ENCODE results near the gene RWDD1. TPM values are rescaled to one million over a fixed set of nuclear protein-coding genes. Genes with fewer than 3 reads are reported as not detected.

Gene RWDD1, protein sequence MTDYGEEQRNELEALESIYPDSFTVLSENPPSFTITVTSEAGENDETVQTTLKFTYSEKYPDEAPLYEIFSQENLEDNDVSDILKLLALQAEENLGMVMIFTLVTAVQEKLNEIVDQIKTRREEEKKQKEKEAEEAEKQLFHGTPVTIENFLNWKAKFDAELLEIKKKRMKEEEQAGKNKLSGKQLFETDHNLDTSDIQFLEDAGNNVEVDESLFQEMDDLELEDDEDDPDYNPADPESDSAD
- polyA plus RNA-seq (2013, experiment 1 of 2; ENCODE audit: insufficient read length): 58.2 TPM
- 75.9 TPM for polyA plus RNA-seq (2013, experiment 2 of 2; ENCODE audit: insufficient read length)

DNA sequence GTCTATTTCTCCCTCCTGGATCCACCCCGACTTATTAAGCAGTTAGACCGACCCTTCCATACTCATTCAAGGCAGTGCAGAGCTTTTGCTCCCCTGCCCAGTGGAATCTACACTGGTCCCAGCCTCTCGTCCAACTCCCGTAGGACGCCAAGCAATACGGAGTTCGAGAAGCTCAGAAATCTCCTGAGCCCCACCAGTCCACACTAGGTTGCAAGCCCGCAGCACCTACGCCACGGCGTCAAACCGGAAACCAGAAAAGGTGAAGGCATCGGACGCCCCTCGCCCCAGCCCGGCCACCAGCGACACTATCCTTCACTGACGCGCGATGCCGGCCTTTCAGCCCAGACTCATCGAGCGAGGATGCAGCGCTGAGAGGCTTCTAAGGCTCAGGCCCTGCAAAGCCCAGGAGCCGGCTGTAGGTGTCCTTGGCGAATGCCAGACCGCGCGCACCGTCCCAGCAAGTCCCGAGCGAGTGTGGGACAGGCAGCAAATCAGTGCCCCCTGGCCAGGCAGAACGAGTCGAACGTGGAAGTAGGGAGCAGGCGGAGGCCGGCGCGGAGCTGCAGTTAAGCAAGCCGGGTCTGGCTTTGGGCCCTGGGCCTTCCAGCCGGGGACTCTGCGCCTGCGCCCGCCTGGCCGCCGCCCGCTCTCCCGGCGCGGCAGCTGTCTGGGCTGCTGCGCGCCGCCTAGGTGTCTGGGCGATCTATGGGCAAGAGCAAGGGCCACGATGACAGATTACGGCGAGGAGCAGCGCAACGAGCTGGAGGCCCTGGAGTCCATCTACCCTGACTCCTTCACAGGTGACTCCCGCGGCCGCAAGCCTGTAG lies at the start of gene RWDD1:
TSS of gene RWDD1 (plus strand) at position 649 of the 827 bp plus-strand sequence. CDS start at position 728, 79 bp downstream.
- peak; percentile 100 for DNase-seq

DNA sequence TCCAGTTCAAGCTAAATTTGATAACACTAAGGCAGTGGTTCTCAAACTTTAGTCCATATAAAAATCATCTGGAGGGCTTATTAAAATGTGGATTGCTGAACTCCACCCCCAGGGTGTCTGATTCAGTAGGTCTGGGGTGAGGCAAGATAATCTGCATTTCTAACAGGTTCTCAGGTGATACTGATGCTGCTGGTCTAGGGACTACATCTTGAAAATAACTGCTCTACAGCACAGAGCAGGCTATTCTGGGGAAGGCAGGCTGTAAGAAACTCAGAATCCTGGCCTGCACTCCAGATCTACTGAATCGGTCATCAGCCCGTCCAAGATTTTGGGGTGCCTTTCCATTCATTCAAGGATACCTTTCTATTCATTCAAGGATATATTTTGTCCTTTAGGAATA lies 48.4 kb upstream of the RWDD1 start:
- DNase-seq: no peak

DNA sequence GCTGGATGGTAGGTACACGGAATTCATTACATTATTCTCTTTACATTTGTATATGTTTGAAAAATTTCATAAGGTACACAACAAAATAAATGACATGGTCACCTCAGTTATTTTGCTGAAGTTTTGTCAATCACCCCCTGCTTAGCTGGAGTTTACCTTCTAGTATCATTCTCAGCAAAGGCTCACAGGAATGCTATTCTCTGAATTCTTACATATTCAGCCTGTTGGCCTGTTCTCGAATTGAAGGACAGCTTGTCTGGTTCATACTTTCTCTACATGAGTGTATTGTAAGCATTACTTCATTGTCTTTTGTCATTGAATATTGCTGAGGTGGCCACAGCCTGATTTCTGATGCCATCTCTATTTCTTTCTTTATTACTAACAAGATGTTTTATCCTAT lies 47.1 kb upstream of the RWDD1 start:
- DNase-seq: no peak

DNA sequence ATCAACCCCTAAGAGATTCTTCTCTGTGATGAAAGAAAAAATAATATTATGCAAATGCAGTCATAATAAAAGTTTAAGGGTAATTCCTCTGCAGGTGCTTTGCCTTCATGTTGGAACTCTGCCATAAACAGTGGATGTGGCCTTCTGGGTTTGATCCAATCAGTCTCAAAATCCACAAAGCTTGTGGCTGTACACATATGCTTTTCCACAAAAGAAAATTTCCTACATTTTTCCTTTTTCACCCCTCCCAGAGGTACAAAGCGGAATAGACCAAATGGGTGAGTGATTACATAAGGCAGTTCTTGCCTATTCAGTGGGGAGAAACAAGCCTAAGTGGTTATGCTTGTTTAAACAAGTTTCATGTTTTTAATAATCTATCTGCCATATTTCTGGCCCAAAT lies 43.2 kb upstream of the RWDD1 start:
- DNase-seq: no peak

DNA sequence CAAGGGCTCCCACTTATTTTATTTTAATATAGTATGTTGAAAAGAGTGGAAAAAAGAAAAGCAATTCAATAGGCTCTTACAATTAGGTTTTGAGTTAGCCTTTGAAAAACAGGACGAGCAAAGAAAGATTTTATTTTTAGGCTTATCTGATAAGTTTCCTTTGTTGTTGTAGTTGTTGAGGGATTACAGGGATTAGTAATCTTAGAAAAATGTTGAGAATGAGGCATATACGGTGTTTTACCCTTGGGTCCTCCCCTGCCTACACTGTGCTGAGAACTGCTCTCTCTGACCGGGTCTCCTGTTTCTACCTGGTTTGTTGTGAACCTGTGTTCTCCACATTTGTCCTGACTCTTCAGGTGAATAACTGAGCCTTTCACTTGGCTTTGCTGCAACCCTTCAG lies 42.5 kb upstream of the RWDD1 start:
- DNase-seq: no peak

DNA sequence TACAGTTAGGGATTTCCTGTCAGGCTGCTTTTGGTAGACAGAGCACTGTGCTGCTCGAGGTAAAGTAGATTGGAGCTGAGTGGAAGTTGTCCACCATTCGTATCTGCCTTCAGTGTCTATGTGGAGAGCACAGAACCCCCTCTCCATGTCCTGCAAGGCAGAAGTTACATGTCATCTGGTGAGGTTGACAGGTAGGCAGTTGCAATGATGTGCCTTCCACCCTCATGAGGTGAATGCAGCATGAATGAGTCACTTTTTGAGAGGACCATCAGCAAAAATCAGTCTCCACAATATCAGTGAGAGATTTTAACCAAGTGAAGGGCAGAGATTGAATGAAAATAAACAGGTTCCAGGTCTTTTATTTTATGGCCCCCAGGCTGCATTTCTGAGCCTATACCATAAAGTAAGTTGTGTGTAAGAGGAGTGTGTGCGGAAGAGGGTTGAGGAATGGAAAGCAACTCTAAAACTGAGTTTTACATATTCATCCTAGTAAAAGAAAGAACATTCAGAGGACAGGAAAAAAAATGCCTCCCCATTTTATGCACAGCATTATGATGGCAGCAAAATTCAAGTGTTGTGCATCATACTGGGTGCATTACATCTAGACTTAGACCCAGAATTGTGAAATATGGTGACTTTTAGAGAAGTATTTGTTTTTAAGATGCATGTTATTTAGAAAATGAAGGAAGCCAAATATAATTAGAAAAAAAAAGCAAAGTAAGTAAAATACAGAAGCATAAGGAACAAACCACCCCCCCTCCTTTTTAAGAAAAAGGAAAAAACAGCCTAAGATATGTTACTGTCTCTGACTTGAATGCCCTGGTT lies 41.6 kb upstream of the RWDD1 start:
- DNase-seq: no peak

DNA sequence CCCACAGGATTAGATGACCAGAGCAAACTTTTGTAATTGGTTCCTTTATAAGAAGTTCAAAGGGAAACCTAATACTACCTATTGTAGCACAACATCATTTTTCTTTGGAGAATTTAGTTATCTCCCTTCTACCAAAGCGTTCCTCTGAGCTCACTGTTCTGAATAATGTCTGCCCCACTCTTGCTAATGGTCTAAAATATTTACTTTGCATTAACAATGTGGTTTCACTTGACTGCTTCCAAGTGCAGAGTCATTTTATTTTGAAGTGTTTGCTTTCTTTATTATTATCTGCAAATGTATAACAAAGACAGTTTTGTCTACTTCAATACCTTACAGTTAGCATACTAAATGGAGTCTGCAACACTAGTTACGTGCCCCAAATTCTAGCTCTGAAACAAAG lies 40.9 kb upstream of the RWDD1 start:
- DNase-seq: no peak

DNA sequence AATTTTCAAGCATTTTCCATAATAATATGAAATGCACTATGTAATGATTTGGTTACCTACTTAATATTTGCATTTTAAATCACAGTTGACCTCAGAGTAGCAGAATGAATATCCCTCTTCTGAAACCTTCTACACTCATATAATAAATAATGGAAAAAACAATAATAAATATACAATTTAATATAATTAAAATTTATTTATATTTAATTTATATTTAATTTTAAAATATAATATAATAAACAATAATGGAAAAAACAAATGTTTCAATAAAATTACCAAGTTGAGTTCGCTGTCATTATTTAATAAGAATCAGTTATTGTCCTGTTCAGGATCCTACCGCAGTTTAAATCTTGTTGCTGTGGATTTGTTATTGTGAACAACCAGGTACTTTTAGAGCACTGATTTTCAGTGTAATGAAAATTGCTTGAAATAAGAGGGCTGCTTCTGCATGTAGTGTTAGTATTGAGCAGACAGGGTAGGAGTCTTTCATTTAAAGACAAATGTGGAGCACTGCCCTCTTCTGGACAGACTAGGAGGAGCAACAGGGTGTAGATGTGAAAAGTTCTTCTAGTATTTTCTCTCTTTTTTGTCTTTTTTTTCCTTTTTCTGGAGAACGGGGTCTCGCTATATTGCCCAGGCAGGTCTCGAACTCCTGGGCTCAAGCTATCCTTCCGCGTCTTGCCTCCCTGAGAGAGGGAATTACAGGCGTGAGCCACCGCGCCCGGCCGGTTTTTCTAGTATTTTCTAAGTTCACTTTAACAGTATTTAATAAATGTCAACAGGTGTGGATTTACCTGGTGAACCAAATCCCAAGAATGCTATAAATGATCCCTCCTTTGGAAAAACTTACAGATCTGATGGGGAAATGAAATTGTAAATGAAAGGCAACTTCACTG lies 39.4 kb upstream of the RWDD1 start:
- DNase-seq: peak; percentile 69

DNA sequence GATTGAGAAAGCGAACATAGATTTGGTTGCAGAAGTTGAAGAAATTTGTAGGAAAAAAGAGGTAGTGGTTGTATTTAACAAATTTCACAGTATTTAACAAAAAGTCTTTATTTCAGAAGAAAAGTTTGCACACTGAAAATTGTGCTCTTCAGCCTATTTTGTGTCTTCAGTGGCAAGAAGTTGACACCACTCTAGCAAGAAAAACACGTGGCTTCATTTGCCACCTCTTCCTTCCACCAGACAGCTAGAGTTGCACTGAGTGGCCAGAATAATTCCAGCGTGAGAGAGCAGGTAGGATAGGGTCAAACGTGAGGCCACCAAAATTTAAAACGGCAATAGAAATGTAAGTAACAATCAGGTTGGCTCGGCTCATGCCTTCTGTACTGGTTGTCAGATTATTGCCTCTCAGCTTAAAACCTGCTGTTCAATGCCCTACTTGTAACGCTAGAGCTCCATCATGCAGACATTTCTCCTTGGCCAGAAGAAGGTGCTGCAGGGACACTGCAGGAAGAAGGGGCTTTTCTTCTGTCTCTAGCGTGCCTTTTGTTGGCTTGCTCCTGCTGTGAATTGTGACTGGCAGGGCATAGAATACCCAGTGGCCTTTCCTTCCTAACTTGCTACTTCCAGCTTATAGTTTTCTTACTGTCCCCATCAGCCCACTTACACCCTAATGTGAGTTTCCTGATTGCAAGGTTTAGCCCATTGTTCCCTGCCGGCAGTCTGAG lies 37.9 kb upstream of the RWDD1 start:
- no peak for DNase-seq

DNA sequence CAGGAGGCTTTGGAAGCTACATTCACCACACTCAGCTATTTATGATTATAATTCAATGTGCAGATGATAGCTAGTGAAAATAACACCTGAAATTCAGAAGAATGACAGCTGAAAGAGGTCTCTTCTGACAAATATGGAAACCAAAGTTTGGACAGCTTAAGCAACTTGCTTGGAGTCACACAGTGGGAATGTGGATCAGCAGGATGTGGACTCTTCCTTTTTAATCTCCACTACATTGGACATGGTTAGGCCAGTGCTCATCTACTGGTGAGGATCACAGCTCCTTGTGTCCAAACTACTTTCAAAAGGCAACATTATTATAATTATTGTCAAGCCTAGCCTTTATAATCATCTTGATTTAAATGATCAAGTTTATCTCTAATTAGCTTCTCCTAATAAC lies 36.2 kb upstream of the RWDD1 start:
- no peak for DNase-seq

DNA sequence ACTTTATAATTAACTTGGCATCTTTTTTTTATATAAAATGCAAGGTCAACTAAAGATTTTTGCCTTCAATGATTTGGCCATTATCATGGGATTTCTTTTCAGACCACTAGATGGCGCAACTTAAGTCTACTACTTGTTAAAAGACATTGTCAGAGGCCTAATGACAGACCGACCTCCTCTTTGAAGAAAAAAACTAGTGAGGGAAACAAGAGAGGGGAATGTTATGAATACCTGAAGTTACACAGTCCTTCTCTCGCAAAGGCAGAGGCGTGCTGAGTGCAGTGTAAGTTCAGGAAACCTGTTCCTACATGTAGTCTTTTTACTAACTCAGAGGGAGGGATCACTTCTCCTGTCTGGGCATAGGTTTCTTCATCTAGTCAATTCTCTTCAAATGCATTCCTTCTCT lies 35.1 kb upstream of the RWDD1 start:
- peak; percentile 71 for DNase-seq

DNA sequence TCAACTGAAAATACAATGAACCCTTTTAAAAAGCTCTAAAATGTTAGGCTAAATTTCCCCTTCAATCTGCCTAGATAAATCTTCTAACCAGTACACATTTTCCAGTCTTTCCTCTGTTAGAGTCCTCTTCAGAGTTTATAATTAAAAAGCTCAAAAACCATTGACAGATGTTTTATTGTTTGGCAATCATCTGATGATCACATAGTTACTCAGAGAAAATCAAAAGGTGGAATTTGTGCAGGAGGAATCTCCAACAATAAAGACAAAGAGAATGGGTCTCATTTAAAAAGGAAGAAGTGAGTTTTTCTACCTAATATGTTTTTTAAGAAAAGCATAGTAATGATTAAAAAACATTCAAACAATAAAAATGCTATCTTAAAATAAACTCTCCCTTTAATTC lies 28.9 kb upstream of the RWDD1 start:
- DNase-seq: no peak

DNA sequence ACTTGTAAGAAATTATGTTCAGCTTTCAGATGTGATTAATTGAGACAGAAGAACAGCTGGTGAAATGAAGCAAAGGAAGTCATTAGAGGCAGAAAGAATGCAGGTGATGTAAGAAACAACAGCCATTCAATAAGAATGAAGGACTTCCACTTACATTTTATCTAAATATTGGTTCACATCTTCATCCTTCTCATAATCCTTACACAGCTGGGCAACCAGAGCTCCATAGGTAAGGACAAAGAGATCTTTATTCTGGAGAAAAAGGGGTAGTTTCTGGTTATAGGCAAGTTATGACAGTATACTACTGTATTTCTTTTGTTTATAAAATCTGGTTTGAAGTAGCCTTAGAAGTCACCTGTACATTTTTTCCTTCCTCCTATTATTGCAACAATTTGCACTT lies 28.2 kb upstream of the RWDD1 start:
- no peak for DNase-seq

DNA sequence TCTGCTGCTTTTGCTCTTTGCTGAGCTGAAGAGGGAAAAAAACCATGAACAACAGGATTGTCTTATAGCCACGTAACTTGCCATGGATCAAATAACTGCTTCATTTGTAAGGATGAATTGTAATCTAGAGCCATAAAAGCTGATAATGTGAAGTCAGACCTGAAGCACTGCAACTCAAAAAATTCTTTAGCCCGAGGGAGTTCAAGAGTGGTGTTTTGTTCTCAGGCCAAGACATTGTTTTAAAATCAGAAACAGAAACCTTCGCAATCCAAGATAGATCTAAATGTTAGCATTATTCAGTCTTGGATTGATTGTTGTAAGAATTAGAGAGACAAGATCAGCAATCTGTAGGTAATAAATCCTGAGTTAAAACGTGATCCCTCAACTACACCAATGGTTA lies 25.7 kb upstream of the RWDD1 start, which contains the start of gene TRAPPC3L:
TSS of gene TRAPPC3L (minus strand) at position 34 of the 400 bp plus-strand sequence. CDS start 170 bp downstream, outside the sequence.
- no peak for DNase-seq

DNA sequence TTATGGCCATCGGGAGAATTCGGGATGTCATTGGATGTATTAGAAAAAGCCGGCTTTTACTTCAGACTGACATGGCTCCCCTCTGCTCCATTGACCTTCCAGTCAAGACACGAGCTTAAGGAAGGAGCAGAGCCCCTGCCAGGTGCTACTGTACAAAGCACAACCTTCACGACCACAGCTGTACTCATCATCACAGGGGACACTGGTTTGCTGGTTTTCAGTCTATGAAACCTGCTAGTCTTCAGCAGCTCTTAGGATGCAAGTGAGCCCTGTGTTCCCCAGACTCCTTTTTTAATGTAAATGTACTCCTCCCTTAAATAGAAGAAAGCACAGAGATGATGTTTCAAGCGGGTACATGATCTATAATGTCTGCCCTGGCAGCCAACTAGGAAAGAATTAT lies 23.9 kb upstream of the RWDD1 start:
- no peak for DNase-seq

DNA sequence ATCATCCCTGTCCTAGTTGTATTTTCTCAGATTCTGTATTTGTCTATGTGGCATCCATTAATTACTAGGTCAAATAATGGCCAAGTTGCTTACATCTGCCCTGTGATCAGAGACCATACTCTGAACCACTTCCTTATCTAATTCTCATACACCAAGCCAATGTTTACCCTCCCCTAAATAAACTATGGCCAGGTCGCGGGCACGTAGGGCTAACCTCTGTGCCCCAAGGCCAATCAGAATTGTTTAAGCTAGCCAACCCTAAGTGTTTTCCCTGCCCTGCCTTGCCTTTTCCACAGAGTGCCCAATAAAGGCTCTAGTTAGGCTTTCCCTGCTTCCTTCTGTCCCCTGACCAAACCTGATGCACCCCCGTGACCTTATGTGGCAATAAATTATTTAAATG lies 20.5 kb upstream of the RWDD1 start:
- no peak for DNase-seq

DNA sequence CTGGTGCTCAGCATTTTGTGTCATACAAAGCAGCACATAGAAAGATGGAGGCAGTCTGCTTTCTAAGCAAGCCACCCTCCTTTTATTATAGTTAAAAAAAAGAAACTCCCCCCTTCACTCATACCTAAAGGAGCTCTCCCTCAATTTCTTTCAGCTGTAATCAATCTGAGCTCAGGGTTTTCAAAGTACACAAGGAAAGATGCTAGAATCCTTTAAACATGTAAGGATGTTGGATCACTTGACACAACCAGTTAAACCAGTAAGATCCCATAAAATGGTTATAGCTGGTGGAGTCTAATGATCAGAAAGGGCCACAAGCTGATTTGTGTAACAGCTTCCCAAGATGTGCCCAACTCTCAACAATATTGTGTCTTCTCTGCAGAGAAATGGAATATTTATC lies 17.9 kb upstream of the RWDD1 start, which contains the start of gene CALHM4:
TSS of gene CALHM4 (plus strand) at position 301 of the 400 bp plus-strand sequence. CDS start at position 344, 43 bp downstream.
- DNase-seq: no peak

DNA sequence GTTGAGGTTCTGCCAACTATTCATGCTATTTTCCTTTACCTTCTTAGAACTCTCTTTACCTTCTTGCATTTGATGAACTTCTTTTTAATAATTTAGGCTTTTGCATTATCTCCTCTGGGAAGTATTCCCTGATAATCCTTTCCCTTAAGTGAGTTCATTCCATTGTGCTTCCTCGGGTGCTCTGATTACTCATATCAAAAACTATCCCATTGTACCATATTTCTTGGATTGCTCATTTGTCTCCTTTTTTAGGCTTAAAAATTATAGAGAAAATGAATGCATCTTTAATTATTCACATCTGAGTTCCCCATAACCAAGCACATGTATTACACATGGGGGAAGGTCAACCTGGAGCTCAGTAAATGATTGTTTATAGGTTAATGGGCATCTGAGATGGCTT lies 15.2 kb upstream of the RWDD1 start:
- peak; percentile 82 for DNase-seq

DNA sequence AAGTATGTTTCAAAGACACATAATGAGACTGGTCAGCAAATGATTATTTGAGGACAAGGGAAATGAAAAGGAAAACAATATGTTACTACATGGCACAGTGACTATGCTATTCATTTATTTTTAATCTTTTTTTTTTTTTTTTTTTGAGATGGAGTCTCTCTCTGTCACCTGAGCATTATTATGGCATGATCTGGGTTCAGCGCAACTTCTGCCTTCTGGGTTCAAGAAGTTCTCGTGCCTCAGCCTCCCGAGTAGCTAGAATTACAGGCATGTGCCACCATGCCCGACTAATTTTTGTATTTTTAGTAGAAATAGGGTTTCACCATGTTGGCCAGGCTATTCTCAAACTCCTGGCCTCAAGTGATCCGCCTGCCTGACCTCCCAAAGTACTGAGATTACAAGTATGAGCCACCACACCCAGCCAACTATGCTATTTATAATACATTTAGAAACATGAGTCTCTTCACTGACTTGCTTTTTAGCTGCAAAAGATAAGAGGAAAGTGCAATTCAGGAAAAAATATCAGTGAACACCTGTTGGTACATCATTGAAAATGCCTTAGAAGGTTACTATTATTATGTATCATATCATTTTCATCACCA lies 14.4 kb upstream of the RWDD1 start:
- no peak for DNase-seq

DNA sequence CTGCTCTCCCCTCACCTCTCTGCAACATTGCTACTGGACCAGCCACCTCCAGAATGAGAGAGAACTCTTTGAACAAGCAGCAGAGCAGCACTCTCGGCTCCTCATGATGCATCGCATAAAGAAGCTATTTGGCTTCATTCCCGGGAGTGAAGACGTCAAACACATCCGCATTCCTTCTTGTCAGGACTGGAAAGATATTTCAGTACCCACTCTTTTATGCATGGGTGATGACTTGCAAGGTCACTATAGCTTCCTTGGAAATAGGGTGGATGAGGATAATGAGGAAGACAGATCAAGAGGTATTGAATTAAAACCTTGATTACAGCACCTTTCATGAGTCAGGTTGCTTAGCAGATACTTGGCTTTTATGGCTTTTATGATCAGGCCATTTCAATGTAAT lies 13.4 kb upstream of the RWDD1 start:
- peak; percentile 96 for DNase-seq

DNA sequence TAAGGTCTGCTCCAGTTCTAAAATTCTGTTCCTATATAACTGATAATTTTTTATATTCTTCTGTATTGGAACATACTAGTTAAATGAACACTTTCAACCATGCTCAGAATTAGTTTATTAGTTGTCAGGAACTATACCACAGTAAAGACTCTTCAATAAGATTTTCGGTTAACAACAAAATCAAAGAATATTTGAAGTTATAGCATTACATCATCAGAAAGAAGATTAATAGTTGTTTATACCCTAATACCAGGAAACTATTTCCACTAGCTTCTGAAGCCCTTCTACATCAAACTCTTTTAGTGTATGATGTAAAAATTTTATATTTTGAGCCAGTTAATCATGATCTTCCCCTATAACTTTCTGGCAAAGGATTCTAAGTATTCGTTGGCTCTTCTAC lies 11.2 kb upstream of the RWDD1 start:
- DNase-seq: no peak

Measured in fibroblast of skin of scalp (primary cell).